RCC 7860 (cell line): ENCODE data around the gene BCAM.
A peak's percentile ranks its signal among the peaks of the same experiment; 100 is the strongest.
"Not testable (repeated sequence)": the region's sequence is repeated elsewhere in the genome, so short reads cannot be mapped to it uniquely, and the experiment has no call there.

Experiments
- DNase-seq: peaks from one replicate; pipeline ENCODE4 v3.0.0-alpha.2; 2015; ENCODE audit warnings: low spot score
- FAIRE-seq: peaks from 2 replicates; lab custom pipeline; 2012; peaks lifted over from hg19 to GRCh38; lab: Jason Lieb, UNC

Gene BCAM, protein sequence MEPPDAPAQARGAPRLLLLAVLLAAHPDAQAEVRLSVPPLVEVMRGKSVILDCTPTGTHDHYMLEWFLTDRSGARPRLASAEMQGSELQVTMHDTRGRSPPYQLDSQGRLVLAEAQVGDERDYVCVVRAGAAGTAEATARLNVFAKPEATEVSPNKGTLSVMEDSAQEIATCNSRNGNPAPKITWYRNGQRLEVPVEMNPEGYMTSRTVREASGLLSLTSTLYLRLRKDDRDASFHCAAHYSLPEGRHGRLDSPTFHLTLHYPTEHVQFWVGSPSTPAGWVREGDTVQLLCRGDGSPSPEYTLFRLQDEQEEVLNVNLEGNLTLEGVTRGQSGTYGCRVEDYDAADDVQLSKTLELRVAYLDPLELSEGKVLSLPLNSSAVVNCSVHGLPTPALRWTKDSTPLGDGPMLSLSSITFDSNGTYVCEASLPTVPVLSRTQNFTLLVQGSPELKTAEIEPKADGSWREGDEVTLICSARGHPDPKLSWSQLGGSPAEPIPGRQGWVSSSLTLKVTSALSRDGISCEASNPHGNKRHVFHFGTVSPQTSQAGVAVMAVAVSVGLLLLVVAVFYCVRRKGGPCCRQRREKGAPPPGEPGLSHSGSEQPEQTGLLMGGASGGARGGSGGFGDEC

DNA sequence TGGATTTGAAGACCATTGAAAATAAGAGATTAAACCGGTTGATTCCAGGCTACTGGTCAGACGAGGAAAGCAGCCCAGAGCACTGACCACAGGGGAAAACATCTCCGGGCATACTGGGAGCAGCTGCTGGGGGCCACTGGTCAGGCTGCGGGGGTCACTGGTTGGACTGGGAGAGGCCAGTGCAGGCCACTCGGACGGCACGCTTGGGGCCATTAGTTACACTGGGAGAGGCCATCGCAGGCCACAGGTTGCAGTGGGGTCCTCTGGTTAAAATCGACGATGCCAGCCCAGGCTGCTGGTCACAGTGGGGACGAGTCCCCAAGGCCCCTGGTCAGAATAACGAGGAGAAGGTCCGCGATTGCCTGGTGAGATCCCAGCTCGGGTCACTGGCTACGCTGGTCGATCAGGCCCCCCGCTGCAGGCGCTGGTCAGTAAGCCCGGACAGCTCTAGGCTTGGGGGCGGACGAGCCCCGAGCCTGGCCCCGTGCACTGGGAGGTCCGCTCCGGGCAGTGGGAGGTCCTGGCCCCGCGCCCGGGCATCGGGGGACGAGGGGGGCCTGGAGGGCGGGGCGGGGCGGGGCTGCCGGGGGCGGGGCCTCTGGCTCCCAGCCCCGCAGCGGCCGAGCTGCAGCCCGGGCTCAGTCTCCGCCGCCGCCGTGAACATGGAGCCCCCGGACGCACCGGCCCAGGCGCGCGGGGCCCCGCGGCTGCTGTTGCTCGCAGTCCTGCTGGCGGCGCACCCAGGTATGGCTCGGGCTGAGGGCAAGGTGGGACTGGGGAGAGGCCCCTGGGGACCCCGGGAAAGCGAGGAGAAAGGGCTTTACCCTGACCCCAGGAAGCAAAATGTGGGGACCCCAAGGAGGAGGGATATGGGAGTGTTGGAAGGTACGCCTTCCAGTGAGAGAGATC, at the start of gene BCAM:
TSS of gene BCAM (plus strand) at position 641 of the 909 bp plus-strand sequence. CDS start at position 663, 22 bp downstream.
- no peak for FAIRE-seq
- no peak for DNase-seq

DNA sequence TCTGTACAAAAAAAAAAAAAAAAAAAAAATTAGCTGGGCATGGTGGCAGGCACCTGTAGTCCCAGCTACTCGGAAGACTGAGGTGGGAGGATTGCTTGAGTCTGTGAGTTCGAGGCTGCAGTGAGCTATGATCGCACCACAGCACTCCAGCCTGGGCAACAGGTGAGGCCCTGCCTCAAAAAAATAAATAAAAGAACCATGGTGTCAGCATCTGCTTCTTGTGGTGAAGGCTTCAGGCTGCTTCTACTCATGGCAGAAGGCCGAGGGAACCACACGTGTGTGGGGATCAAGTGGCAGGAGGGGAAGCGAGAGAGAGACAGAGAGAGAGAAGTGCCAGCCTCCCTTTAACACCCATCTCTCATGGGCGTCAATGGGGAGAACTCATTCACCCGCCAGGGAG, 46.9 kb upstream of the BCAM start:
- DNase-seq (no peak), FAIRE-seq (no peak)

DNA sequence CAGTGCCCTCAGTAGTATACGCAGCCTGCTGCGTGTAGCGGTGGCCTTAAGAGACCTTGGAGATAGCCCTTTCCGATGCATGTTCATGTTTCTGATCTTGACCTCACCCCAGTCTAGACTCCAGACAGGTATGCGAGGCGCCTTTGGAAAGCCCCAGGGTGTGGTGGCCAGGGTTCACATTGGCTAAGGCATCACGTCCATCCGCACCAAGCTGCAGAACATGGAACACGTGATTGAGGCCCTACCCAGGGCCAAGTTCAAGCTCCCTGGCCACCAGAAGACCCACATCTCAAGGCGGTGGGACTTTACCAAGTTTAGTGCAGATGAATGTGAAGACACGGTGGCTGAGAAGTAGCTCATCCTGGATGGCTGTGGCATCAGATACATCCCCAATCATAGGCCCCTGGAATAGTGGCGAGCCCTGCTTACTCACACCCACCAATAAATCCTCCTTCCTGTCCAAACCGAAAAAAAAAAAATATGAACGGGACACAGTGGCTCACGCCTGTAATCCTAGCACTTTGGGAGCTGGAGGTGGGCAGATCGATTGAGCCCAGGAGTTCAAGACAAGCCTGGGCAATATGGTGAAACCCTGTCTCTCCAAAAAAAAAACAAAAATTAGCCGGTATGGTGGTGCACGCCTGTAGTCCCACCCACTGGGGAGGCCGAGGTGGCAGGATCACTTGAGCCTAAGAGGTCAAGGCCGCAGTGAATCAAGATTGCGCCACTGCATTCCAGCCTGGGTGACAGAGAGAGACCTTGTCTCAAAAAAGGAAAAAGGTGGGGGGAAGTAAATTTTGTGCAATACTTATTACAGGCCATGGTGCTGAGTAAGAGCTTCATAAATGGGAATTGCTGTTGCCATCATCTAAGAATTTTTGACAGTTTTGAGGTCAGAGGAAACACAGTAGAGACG, 43.6 kb upstream of the BCAM start:
- FAIRE-seq (no peak), DNase-seq (no peak)

DNA sequence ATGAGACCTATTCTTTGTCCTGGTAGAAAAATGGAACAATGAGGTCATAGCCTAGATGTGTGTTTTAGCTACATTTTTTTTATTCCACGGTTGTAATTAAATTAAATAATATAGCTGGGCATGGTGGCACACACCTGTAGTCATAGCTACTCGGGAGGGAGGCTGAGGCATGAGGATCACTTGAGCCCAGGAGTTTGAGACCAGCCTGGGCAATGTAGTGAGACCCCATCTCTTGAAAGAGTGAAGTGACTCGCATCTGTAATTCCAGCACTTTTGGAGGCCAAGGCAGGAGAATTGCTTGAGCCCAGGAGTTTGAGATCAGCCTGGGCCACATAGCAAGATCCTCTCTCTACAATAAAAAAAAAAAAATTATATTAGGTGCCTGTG, 43.0 kb upstream of the BCAM start:
- no peak for DNase-seq
- FAIRE-seq, result no peak

DNA sequence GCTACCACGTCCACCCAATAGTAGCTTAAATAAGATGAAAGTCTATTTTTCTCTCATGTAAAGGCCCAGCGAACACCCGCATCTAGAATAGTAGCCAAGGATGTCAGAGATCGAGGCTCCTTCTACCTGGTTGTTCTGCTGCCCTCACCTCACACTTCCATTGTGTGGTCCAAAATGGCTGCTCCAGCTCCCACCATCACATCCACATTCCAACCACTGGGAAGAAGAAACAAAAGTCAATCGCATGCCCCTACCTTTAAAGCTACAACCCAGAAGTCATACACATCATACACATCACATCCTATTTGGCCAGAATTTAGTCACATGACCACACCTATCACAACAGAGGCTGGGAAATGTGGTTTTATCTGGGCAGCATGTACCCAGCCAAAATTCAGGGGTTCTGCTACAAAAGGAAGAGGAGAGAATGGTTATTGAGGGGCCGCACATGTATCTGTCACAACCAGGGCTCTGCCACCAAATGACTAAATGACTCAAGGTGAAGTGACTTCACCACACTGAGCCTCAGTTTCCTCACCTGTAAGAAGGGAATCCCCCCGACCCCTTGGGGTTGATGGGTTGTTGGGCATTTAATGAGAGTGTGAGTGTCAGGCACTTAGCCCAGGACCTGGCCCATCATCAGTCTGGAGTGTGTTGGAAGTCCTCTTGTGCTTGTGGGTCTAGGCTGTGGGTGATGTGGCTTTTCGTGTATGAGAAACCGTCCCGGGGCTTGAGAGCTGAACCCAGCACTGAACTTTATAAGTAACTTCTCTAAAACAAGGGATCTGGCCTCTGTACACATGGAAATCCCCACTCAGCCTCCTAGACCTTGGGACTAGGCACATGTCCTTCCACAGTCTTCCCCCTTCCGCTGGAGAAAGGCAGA, 41.4 kb upstream of the BCAM start:
- DNase-seq (no peak), FAIRE-seq (no peak)

DNA sequence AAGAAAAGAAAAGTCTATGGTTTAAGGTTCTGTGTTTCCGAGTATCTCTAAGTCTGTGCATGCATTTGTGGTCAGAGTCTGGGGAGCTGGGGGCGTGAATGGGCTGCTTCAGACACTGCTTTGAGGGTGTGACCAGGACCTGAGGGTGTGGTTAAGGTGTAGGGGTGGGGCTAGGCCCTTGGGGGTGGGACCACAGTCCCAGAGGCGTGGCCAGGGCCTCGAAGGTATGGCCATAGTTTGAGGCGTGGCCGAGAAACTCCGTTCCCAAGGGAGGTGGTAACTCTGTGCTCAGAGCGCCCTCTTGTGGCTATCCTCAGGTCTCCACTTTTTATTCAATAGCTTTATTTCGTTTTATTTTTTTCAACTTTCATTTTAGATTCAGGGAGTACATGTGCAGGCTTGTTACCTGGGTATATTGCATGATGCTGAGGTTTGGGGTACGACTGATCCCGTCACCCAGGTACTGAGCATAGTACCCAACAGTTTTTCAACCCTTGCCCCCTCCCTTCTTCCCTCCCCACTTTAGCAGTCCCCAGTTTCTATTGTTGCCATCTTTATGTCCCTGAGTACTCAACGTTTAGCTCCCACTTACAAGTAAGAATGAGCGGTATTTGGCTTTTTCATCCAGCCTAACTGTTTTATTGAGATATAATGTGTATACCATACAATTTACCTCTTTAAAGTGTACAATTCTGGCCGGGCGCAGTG, 38.2 kb upstream of the BCAM start:
- DNase-seq (peak; percentile 85), FAIRE-seq (peak; percentile 80)

- DNase-seq, FAIRE-seq: not testable (repeated sequence)
Measured at GRCh38 chr19:44772144-44772543, 36.8 kb upstream of the BCAM start.

DNA sequence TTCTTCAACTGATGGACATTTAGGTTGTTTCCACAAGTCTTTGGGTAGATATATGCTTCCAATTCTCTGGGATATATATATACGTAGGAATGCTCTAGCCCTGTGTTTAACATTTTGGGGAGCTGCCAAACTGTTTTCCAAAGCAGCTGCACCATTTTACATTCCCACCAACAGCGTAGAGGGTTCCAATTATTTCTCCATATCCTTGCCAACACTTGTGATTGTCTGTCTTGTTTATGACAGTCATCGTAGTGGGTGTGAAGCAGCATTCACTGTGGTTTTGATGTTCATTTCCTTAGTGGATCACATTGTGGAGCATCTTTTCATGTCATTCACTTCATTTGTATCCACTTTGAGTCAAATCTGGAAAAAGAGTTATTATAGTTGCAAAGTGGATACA, 35.9 kb upstream of the BCAM start:
- no peak for DNase-seq

DNA sequence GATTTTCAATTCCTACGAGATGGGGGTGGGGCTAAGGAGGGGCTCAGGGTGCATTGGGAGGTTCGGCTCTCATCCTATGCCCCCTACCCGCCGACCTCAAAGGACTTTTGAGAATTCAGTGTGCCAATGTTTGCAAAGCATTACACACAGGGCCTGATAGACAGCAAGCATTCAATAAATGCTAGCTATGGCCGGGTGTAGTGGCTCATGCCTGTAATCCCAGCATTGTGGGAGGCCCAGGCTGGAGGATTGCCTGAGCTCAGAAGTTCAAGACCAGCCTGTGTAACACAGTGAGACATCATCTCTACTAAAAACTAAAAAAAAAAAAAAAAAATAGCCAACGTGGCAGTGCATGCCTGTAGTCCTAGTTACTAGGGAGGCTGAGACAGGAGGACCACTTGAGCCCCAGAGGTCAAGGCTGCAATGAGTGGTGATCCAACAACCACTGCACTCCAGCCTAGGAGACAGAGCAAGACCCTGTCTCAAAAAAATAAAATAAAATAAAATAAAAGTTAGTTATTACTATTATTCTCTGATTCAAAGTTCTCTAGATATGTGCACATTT, 33.1 kb upstream of the BCAM start:
- FAIRE-seq, result no peak

More for the DNA sequence above, 35.9 kb upstream of the BCAM start:
- FAIRE-seq, result no peak

DNA sequence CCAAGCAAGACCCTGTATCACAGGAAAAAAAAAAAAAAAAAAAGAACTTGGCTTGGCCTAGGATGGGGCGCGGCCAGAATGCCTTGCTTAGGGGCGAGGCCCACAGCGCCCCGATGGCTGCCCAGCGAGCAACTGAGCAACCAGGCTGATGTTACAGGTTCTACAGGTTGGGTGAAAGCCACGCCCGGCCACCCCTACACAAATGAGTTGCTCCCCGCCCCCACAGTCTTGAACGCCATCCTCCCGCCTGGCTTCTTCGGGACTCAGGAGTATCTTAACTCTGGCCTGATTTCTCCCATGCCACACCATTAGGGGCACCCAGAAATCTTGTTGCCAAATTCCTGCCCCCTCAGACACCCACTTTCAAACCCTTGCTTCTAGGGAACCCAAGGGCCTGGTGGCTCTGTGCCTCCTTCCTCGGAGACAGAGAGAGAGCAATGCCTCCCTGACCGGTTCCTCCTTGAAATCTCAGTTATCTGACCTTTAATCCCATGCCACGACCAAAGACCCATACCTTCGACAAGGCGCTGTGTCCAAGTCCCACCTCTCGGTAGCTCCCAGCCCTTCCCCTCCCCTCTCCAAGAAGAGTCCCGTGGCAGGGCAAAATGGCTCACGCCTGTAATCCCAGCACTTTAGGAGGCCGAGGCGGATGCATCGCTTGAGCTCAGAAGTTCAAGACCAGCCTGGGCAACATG, 32.4 kb upstream of the BCAM start:
- no peak for FAIRE-seq
- DNase-seq, result no peak

More for the DNA sequence above, 33.1 kb upstream of the BCAM start:
- DNase-seq, result no peak

- DNase-seq (no peak), FAIRE-seq (no peak)
Measured at GRCh38 chr19:44777715-44778347, 31.1 kb upstream of the BCAM start, which contains the start of gene CBLC. CBLC (plus strand) TSS chr19:44777890; CDS start chr19:44777932, 42 bp downstream.

DNA sequence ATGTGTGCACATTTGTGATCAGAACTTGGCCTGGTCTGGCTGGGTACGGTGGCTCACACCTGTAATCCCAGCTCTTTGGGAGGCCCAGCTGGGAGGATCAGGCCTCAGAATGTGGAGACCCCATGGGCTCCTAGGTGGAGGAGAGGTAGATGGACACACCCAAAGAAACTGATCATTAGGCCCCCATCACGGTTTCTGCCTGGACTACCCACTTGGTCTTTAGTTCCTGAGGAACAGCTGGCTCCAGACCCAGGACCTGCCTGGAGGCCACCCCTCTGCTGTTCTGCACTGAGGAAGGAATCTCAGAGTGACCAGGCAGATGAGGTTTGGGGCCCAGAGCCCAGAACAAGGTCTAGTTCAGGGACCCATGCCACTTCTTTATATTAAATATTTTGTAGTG, 29.8 kb upstream of the BCAM start:
- FAIRE-seq (no peak), DNase-seq (no peak)

DNA sequence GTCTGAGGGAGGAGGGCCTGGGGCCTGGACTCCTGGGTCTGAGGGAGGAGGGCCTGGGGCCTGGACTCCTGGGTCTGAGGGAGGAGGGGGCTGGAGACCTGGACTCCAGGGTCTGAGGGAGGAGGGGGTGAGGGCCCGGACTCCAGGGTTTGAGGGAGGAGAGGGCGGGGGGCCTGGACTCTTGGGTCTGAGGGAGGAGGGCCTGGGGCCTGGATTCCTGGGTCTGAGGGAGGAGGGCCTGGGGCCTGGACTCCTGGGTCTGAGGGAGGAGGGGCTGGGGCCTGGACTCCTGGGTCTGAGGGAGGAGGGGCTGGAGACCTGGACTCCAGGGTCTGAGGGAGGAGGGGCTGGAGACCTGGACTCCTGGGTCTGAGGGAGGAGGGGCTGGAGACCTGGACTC, 27.2 kb upstream of the BCAM start:
- FAIRE-seq, DNase-seq: not testable (repeated sequence)

DNA sequence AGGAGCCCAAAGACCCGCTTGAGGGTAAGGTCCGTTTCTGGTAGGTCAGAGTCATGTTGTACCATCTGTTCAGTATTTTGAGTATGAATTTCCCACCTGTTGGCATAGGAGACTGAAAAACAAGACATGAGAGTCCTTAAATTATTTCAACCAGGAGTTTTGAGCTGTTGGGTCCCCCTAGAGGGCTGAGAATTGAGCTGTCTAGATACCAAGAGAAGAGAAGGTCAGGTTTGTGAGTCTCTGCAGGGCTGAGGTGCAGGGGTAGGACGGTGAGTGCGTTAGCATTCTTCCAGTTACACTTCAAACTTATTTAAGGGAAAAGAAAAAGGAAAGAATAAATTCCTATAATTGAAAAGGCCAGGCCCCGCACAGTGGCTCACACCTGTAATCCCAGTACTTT, 26.2 kb upstream of the BCAM start:
- no peak for DNase-seq
- FAIRE-seq, result no peak

DNA sequence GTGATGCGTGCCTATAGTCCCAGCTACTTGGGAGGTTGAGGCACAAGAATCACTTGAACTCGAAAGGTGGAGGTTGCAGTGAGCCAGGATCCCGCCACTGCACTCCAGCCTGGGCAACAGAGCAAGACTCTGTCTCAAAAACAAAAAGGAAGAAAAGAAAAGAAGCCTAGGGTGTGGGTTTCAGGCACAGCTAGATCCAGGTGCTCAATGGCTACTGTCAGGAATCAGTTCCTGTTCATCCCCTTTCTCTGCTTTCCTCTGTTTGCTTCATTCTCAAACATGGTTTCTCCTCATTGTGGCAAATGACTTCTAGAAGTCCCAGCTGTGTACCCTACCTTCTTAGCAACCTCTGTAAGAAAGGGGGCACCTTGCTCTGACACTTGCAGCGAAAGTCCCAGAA, 25.4 kb upstream of the BCAM start:
- no peak for FAIRE-seq
- no peak for DNase-seq

GRCh38 chr19:44785271-44785670, 23.6 kb upstream of the BCAM start:
- no peak for DNase-seq
- no peak for FAIRE-seq

- DNase-seq (no peak), FAIRE-seq (no peak)
Measured at GRCh38 chr19:44785993-44786392, 22.9 kb upstream of the BCAM start.
